Activated naive CD4-positive, alpha-beta T cell treated with anti-CD3 and anti-CD28 coated beads, Interleukin-2, amount 50 U/mL, for 16 hours (primary cell): ENCODE measurements around the gene BTBD9.
"Not testable (repeated sequence)": the region's sequence is repeated elsewhere in the genome, so short reads cannot be mapped to it uniquely, and the experiment has no call there.

Experiments used
- DNase-seq: peaks from one replicate; pipeline ENCODE4 v3.0.0-alpha.2; 2020

The BTBD9 gene

GRCh38 chr6:38133932-38134703 lies 505.6 kb downstream of the BTBD9 start:
- DNase-seq, result no peak

GRCh38 chr6:38131527-38131965 lies 508.2 kb downstream of the BTBD9 start:
- DNase-seq, result no peak

- no peak for DNase-seq
Measured at GRCh38 chr6:38127284-38127683, 512.4 kb downstream of the BTBD9 start.

GRCh38 chr6:38124224-38124926 lies 515.4 kb downstream of the BTBD9 start:
- not testable (repeated sequence) for DNase-seq

- no peak for DNase-seq
Measured at GRCh38 chr6:38119516-38119915, 520.2 kb downstream of the BTBD9 start.

GRCh38 chr6:38118791-38119365 lies 520.9 kb downstream of the BTBD9 start:
- no peak for DNase-seq
